C4-2B (cell line): ENCODE measurements around the gene ACER3.

Experiments used
- ZFX ChIP-seq: fragments of 450-650 bp; IDR thresholded peaks from 2 replicates; pipeline ENCODE4 v1.6.1; 2017
- TF ChIP-seq, protein P1 (sequence below): fragments of 450-650 bp; conservative IDR thresholded peaks from 2 replicates; pipeline ENCODE4 v1.5.1; 2017; ENCODE audit warnings: mild to moderate bottlenecking

DNA sequence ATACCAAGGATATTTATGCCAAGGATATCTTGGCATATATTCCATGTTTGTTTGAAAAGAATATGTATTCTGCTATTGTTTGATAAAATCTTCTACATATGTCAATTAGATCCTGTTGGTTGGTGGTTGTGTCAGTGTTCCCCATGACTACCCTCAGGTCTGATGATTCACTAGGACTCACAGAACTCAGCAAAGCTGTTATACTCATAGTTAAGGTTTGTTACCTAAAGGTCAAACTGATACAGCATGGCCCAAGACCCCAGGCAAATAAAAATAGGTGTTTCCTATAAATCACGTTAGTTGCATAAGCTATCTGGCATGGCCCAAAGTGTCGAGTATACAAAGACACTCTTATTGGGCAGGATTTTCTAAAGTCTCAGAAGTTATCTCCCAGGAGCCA lies 143.2 kb downstream of the ACER3 start:
- TF ChIP-seq, protein P1, sequence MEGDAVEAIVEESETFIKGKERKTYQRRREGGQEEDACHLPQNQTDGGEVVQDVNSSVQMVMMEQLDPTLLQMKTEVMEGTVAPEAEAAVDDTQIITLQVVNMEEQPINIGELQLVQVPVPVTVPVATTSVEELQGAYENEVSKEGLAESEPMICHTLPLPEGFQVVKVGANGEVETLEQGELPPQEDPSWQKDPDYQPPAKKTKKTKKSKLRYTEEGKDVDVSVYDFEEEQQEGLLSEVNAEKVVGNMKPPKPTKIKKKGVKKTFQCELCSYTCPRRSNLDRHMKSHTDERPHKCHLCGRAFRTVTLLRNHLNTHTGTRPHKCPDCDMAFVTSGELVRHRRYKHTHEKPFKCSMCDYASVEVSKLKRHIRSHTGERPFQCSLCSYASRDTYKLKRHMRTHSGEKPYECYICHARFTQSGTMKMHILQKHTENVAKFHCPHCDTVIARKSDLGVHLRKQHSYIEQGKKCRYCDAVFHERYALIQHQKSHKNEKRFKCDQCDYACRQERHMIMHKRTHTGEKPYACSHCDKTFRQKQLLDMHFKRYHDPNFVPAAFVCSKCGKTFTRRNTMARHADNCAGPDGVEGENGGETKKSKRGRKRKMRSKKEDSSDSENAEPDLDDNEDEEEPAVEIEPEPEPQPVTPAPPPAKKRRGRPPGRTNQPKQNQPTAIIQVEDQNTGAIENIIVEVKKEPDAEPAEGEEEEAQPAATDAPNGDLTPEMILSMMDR, result no peak
- TF ChIP-seq ZFX, result no peak
